SU-DHL-6 (cell line): ENCODE data around the gene HS2ST1.
"Not testable (repeated sequence)": the region's sequence is repeated elsewhere in the genome, so short reads cannot be mapped to it uniquely, and the experiment has no call there.

ENCODE experiments used
- CTCF ChIP-seq: fragments of 200-600 bp; sonication (generic); IDR thresholded peaks from one replicate; pipeline ENCODE4 v1.5.1; 2017; ENCODE audit warnings: antibody characterized with exemption, mild to moderate bottlenecking, low read length, moderate library complexity; ENCODE audit not compliant: insufficient read depth, poor library complexity, severe bottlenecking
- EZH2phosphoT487 ChIP-seq: fragments of 200-600 bp; sonication (generic), shearing (Covaris generic); conservative IDR thresholded peaks from 2 replicates; pipeline ENCODE4 v1.6.1; 2018; ENCODE audit warnings: mild to moderate bottlenecking, antibody characterized with exemption, low read length, moderate library complexity, mixed read lengths

- TF ChIP-seq CTCF, EZH2phosphoT487: not testable (repeated sequence)
Observed at GRCh38 chr1:86899401-86899800, 15.0 kb upstream of the HS2ST1 start.
